ENCODE data around the gene CHMP4A.

DNA sequence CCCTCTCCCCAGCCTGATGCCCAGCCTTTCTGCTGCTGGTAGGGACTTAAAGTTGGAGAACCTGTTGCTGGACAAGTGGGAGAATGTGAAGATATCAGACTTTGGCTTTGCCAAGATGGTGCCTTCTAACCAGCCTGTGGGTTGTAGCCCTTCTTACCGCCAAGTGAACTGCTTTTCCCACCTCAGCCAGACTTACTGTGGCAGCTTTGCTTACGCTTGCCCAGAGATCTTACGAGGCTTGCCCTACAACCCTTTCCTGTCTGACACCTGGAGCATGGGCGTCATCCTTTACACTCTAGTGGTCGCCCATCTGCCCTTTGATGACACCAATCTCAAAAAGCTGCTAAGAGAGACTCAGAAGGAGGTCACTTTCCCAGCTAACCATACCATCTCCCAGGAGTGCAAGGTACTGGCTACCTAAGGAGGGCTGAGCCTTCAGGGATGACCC lies 6.2 kb downstream of the CHMP4A start:
- TF ChIP-seq EZH2 (IDR thresholded peaks at IDR 0.05; ENCODE audit: borderline replicate concordance) (no peak), CTCF (IDR thresholded peaks at IDR 0.05; ENCODE audit: poor library complexity) (no peak)
